IPS-15b (cell line): ENCODE data around the gene ACIN1.

ENCODE experiments used
- H3K27me3 ChIP-seq: one replicate; pipeline ENCODE4 v1.6.1; 2013; ENCODE audit warnings: low read length; ENCODE audit not compliant: control insufficient read depth, insufficient read depth
- H3K36me3 ChIP-seq: one replicate; pipeline ENCODE4 v1.6.1; 2013; ENCODE audit warnings: low read length; ENCODE audit not compliant: control insufficient read depth, insufficient read depth
- H3K4me1 ChIP-seq: one replicate; pipeline ENCODE4 v1.6.1; 2013; ENCODE audit warnings: mild to moderate bottlenecking, low read length; ENCODE audit not compliant: control insufficient read depth, insufficient read depth
- H3K4me3 ChIP-seq: one replicate; pipeline ENCODE4 v1.5.1; 2013; ENCODE audit warnings: low read depth, low read length
- H3K9ac ChIP-seq: one replicate; pipeline ENCODE4 v1.6.1; 2013; ENCODE audit warnings: low read depth, mild to moderate bottlenecking, low read length
- H3K9me3 ChIP-seq: one replicate; pipeline ENCODE4 v1.6.1; 2013; ENCODE audit warnings: mild to moderate bottlenecking, low read length; ENCODE audit not compliant: control insufficient read depth, insufficient read depth

The ACIN1 gene

DNA sequence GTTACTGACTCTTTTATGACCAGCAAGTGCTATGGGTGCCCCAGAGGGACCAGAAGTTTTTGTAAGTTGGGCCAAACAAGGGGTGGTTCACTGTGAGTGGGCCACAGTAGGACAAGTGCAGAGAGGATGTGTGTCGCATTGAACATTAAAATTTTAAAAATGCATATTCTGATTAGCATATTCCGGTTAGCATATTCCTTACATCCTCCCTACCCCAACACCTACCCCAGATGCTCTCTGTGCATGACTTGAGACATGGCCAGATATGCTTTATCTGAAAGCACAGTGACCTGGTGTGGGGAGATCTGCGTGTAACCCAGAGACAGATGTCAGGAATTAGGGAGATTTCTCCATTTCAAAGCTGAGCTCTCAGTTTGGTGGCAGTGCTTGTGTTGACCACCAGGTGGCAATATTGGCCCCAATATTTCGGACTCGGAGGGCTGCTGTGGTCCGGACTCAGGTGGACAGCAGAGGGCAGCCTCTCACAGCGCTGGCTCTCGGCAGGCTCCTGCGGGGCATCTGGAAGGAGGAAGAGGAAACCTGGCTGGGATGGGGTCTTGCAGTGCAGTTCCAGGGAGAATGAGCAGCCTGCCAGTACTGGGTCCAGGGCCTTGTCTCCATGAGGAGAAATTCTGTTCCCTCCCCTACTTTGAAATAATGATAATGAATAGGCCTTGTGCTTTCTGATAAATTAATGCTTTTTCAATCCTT, 25.8 kb upstream of the ACIN1 start:
- no peaks in the 10 kb centered on the region for H3K27me3 ChIP-seq
- peaks cover 17% of the 10 kb centered on the region for H3K4me1 ChIP-seq
- no peaks in the 10 kb centered on the region for H3K9me3 ChIP-seq
- H3K36me3 ChIP-seq = no peaks in the 10 kb centered on the region
- no peak overlapping the region for H3K9ac ChIP-seq
- no peak overlapping the region for H3K4me3 ChIP-seq

- Histone ChIP-seq H3K27me3 (peaks cover 4% of the 10 kb centered on the region), H3K4me1 (peaks cover 20% of the 10 kb centered on the region), H3K4me3 (no peak overlapping the region), H3K36me3 (no peaks in the 10 kb centered on the region), H3K9ac (no peak overlapping the region), H3K9me3 (no peaks in the 10 kb centered on the region)
These were observed 24.7 kb upstream of the ACIN1 start for GRCh38 chr14:23119363-23120327.

- H3K36me3 ChIP-seq = no peaks in the 10 kb centered on the region
- H3K9ac ChIP-seq = no peak within 1 kb of the TSS
- H3K27me3 ChIP-seq = peaks cover 4% of the 10 kb centered on the region
- H3K4me3 ChIP-seq = no peak within 1 kb of the TSS
- H3K9me3 ChIP-seq = no peaks in the 10 kb centered on the region
- peaks cover 29% of the 10 kb centered on the region for H3K4me1 ChIP-seq
These were observed 23.8 kb upstream of the ACIN1 start, which contains the start of gene CEBPE for GRCh38 chr14:23118506-23119362. TSS of gene CEBPE (minus strand) at chr14:23119255. CDS start at chr14:23119091, 164 bp downstream.

GRCh38 chr14:23117371-23118020, 22.6 kb upstream of the ACIN1 start:
- Histone ChIP-seq H3K9me3 (no peaks in the 10 kb centered on the region), H3K4me1 (peaks cover 29% of the 10 kb centered on the region), H3K4me3 (no peak overlapping the region), H3K9ac (no peak overlapping the region), H3K27me3 (peaks cover 8% of the 10 kb centered on the region), H3K36me3 (no peaks in the 10 kb centered on the region)

DNA sequence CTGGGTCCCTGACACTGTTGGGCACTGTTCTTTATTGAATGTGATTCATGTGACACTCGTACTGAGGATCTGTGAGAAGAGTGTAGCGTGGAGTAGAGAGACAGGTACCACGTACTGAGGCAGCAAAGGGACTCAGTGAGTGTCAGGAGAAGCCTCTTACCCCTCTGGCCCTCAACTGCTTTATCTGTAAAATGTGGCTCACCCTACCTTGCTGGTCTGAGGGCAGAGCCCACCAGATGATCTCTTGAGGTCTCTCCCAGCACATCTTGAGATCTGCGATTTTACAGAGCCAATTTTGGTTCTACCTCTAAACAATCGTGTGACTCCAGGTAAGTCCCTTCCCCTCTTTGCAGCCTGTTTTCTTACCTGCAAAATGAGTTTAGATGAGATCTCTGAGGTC, 21.0 kb upstream of the ACIN1 start:
- H3K4me3 ChIP-seq = no peak overlapping the region
- H3K27me3 ChIP-seq = peaks cover 19% of the 10 kb centered on the region
- peaks cover 21% of the 10 kb centered on the region for H3K4me1 ChIP-seq
- no peaks in the 10 kb centered on the region for H3K9me3 ChIP-seq
- H3K36me3 ChIP-seq = no peaks in the 10 kb centered on the region
- no peak overlapping the region for H3K9ac ChIP-seq

GRCh38 chr14:23115039-23115731, 20.2 kb upstream of the ACIN1 start:
- H3K4me3 ChIP-seq = no peak overlapping the region
- peaks cover 24% of the 10 kb centered on the region for H3K27me3 ChIP-seq
- H3K4me1 ChIP-seq = peaks cover 17% of the 10 kb centered on the region
- H3K36me3 ChIP-seq = no peaks in the 10 kb centered on the region
- H3K9me3 ChIP-seq = no peaks in the 10 kb centered on the region
- no peak overlapping the region for H3K9ac ChIP-seq

- H3K27me3 ChIP-seq = peaks cover 27% of the 10 kb centered on the region
- H3K9ac ChIP-seq = no peak overlapping the region
- peaks cover 12% of the 10 kb centered on the region for H3K4me1 ChIP-seq
- H3K4me3 ChIP-seq = no peak overlapping the region
- H3K36me3 ChIP-seq = no peaks in the 10 kb centered on the region
- no peaks in the 10 kb centered on the region for H3K9me3 ChIP-seq
These were observed 19.7 kb upstream of the ACIN1 start for GRCh38 chr14:23114669-23115038.

GRCh38 chr14:23114120-23114458, 19.2 kb upstream of the ACIN1 start:
- H3K9ac ChIP-seq = no peak overlapping the region
- no peaks in the 10 kb centered on the region for H3K9me3 ChIP-seq
- peaks cover 27% of the 10 kb centered on the region for H3K27me3 ChIP-seq
- H3K4me3 ChIP-seq = no peak overlapping the region
- peaks cover 12% of the 10 kb centered on the region for H3K4me1 ChIP-seq
- no peaks in the 10 kb centered on the region for H3K36me3 ChIP-seq

DNA sequence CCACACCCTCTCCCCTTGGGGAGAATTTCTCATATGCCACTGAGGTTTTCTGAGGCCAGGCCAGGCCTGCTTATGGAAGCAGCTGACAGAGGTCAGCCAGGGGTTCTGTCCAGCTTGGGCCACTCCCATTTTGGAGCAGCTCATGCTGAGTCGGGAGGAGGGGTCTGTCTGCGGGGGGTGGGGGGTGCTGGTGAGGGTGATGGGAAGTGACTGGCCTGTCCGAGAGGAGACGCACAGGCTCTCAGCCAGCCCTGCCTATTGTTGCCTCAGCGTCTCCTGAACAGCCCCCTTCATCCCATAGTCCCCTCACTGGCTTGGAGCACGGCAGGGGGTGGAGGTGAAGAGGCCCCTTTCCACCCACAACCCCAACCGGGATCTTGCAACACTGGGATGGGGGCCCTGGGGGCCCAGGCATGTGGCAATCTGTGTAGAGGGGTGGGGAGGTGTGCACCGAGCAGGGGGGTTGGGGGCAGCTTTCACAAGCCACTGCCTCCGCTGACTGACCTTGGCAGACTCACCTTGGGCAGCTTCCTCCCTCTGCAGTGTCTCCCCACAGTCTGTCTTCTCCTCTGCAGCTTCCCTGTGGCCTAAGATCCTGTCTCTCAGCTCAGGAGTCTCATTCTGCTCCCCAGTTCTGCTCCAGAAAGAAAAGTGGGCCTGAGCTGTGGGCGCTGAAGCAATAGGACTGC, 18.6 kb upstream of the ACIN1 start:
- Histone ChIP-seq H3K9me3 (no peaks in the 10 kb centered on the region), H3K9ac (no peak overlapping the region), H3K4me1 (peaks cover 12% of the 10 kb centered on the region), H3K27me3 (peaks cover 27% of the 10 kb centered on the region), H3K4me3 (no peak overlapping the region), H3K36me3 (no peaks in the 10 kb centered on the region)

- Histone ChIP-seq H3K4me3 (no peak overlapping the region), H3K9me3 (no peaks in the 10 kb centered on the region), H3K27me3 (peaks cover 27% of the 10 kb centered on the region), H3K4me1 (peaks cover 12% of the 10 kb centered on the region), H3K36me3 (no peaks in the 10 kb centered on the region), H3K9ac (no peak overlapping the region)
These were observed 17.6 kb upstream of the ACIN1 start for GRCh38 chr14:23112359-23113178.
